HUES6 (cell line): ENCODE results near the gene FOXN3.
"Not testable (repeated sequence)": the region's sequence is repeated elsewhere in the genome, so short reads cannot be mapped to it uniquely, and the experiment has no call there.

Experiments used
- H3K27ac ChIP-seq: 2 replicates; pipeline ENCODE4 v1.7.0; 2013; ENCODE audit warnings: low read depth, mild to moderate bottlenecking, low read length, inconsistent platforms
- H3K27me3 ChIP-seq: 2 replicates; pipeline ENCODE4 v1.6.1; 2013; ENCODE audit warnings: low read length; ENCODE audit not compliant: control insufficient read depth, insufficient read depth
- H3K36me3 ChIP-seq: 2 replicates; pipeline ENCODE4 v1.6.1; 2013; ENCODE audit warnings: low read length; ENCODE audit not compliant: control insufficient read depth, insufficient read depth
- H3K4me1 ChIP-seq: 2 replicates; pipeline ENCODE4 v1.6.1; 2013; ENCODE audit warnings: low read length; ENCODE audit not compliant: control insufficient read depth, insufficient read depth
- H3K4me3 ChIP-seq: 2 replicates; pipeline ENCODE4 v1.5.1; 2013; ENCODE audit warnings: low read depth, low read length
- H3K9ac ChIP-seq: one replicate; pipeline ENCODE4 v1.6.1; 2013; ENCODE audit warnings: mild to moderate bottlenecking, low read length
- H3K9me3 ChIP-seq: 2 replicates; pipeline ENCODE4 v1.6.1; 2013; ENCODE audit warnings: low read depth, low read length; ENCODE audit not compliant: control insufficient read depth, insufficient read depth

The FOXN3 gene

GRCh38 chr14:89167705-89168104 lies 249.3 kb downstream of the FOXN3 start:
- no peaks in the 10 kb centered on the region for H3K4me1 ChIP-seq
- H3K36me3 ChIP-seq = peaks cover 20% of the 10 kb centered on the region
- no peak overlapping the region for H3K9ac ChIP-seq
- no peak overlapping the region for H3K27ac ChIP-seq
- no peaks in the 10 kb centered on the region for H3K27me3 ChIP-seq
- H3K4me3 ChIP-seq = no peak overlapping the region
- peaks cover 9% of the 10 kb centered on the region for H3K9me3 ChIP-seq

- H3K36me3 ChIP-seq = peaks cover 30% of the 10 kb centered on the region
Measured at GRCh38 chr14:89166633-89167032, 250.4 kb downstream of the FOXN3 start.

GRCh38 chr14:89165189-89166181 lies 251.5 kb downstream of the FOXN3 start:
- H3K27ac ChIP-seq = no peak overlapping the region
- H3K9ac ChIP-seq = no peak overlapping the region
- H3K27me3 ChIP-seq = no peaks in the 10 kb centered on the region

More at GRCh38 chr14:89166633-89167032, 250.4 kb downstream of the FOXN3 start:
- Histone ChIP-seq H3K4me1 (no peaks in the 10 kb centered on the region), H3K4me3 (no peak overlapping the region), H3K9ac (no peak overlapping the region), H3K27me3 (no peaks in the 10 kb centered on the region), H3K27ac (no peak overlapping the region), H3K9me3 (no peaks in the 10 kb centered on the region)

GRCh38 chr14:89164168-89165073 lies 252.6 kb downstream of the FOXN3 start:
- Histone ChIP-seq H3K4me1 (no peaks in the 10 kb centered on the region), H3K9ac (no peak overlapping the region), H3K4me3 (no peak overlapping the region), H3K9me3 (no peaks in the 10 kb centered on the region), H3K27me3 (no peaks in the 10 kb centered on the region), H3K36me3 (peaks cover 39% of the 10 kb centered on the region), H3K27ac (no peak overlapping the region)

More at GRCh38 chr14:89165189-89166181, 251.5 kb downstream of the FOXN3 start:
- Histone ChIP-seq H3K4me3 (no peak overlapping the region), H3K4me1 (no peaks in the 10 kb centered on the region), H3K36me3 (peaks cover 35% of the 10 kb centered on the region), H3K9me3 (no peaks in the 10 kb centered on the region)

DNA sequence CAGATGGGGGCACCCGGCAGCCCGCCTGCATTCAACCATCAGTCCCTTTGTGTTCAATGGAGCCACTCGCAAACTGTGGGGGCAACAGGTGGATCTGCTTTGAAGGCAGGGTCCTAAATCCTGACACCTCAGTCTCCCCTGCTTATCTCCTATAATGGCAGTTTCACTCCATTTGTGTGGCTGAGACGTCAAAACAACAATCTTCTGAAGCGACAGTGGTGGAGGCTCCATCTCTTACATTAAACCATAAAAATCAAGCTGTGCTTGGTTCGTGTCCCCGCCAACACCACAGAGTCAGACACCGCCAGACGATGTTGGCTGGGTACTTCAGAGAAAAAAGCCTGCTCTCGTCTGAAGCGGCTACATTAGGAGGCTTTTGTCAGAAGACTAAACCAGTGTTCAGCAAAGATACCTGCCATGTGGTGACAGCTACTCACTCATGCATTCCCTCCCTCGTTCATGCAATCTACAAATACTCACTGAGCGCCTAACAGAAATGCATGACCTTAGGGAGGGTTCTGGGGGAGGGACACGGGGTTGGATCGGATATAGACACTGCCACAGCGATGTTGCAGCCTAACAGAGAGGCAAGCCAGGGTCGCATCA lies 253.9 kb downstream of the FOXN3 start:
- no peak overlapping the region for H3K4me3 ChIP-seq
- H3K36me3 ChIP-seq = peaks cover 39% of the 10 kb centered on the region
- H3K9ac ChIP-seq = no peak overlapping the region
- no peak overlapping the region for H3K27ac ChIP-seq
- H3K27me3 ChIP-seq = no peaks in the 10 kb centered on the region
- no peaks in the 10 kb centered on the region for H3K9me3 ChIP-seq
- no peaks in the 10 kb centered on the region for H3K4me1 ChIP-seq

GRCh38 chr14:89162586-89162985 lies 254.4 kb downstream of the FOXN3 start:
- Histone ChIP-seq H3K36me3 (peaks cover 39% of the 10 kb centered on the region), H3K4me1 (no peaks in the 10 kb centered on the region), H3K9ac (no peak overlapping the region), H3K27ac (no peak overlapping the region), H3K27me3 (no peaks in the 10 kb centered on the region), H3K9me3 (no peaks in the 10 kb centered on the region), H3K4me3 (no peak overlapping the region)

- Histone ChIP-seq H3K27me3 (no peaks in the 10 kb centered on the region), H3K9me3 (no peaks in the 10 kb centered on the region), H3K9ac (no peak overlapping the region), H3K36me3 (peaks cover 40% of the 10 kb centered on the region), H3K4me1 (no peaks in the 10 kb centered on the region), H3K27ac (no peak overlapping the region), H3K4me3 (no peak overlapping the region)
Measured at GRCh38 chr14:89160437-89160836, 256.6 kb downstream of the FOXN3 start.

DNA sequence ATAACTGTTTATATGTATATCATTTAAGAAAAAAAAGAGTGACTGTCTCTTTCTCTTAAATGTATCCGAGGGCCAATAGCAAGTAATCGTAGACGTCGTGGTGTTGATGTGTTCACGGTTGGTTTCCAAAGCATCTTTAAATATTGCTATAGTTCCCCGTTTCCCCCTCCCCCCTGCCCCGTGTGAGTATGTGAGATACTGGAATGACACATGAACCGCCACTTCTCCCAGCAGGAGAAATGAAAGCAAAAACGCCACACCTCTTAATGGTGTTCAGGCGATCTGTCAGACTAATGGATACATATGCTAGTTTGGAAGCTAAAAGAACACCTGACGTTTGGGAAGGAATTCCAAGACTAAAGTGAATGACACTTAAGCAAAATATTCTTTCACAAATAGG lies 258.3 kb downstream of the FOXN3 start:
- H3K9ac ChIP-seq = no peak overlapping the region
- H3K27ac ChIP-seq = no peak overlapping the region

DNA sequence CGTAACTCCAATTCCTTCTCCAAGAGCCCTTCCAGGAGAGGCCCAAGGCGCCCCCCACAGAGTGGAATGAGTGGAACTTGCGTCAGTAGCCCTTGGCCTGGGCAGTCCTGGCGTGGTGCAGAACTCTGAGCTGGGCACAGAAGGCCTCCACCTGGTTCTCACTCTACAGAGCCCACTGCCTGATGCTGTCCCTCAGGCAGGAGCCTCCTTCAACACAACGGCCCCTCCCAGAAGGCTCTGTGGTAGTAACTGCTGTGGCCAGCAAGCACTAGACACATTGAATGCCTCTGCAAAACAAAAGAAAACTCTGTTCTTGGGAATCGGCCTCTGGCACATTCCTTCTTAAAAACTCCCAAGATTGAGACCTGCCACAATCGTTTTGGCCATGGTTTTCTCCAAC lies 258.9 kb downstream of the FOXN3 start:
- not testable (repeated sequence) for H3K4me3 ChIP-seq, H3K4me1 ChIP-seq, H3K9me3 ChIP-seq, H3K9ac ChIP-seq, H3K27ac ChIP-seq, H3K27me3 ChIP-seq
- peaks cover 31% of the 10 kb centered on the region for H3K36me3 ChIP-seq

More for the DNA sequence above, 258.3 kb downstream of the FOXN3 start:
- H3K9me3 ChIP-seq = no peaks in the 10 kb centered on the region
- H3K4me3 ChIP-seq = no peak overlapping the region
- H3K36me3 ChIP-seq = peaks cover 31% of the 10 kb centered on the region
- H3K4me1 ChIP-seq = no peaks in the 10 kb centered on the region
- no peaks in the 10 kb centered on the region for H3K27me3 ChIP-seq

DNA sequence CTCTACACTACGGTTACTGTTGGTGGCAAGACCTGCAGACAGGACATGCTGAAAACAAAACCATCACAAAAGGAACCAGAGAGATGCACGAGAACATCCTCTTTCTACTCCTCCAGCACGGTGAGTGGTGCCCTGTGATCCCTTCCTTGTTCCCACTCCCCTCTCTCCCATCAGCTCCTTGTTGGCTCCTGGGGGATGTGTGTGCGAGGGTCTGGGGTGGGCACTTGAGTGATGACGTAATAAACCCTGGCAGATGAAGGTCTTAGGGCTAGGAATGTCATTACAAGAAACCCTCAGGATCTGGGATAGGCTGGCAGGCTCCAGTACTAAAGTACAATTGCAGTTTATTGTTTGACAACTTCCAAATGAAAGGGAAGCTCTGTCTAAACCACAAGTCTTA lies 261.5 kb downstream of the FOXN3 start:
- no peaks in the 10 kb centered on the region for H3K4me1 ChIP-seq
- H3K27ac ChIP-seq = no peak overlapping the region
- no peaks in the 10 kb centered on the region for H3K9me3 ChIP-seq
- H3K36me3 ChIP-seq = peaks cover 12% of the 10 kb centered on the region
- no peaks in the 10 kb centered on the region for H3K27me3 ChIP-seq
- H3K9ac ChIP-seq = no peak overlapping the region
- no peak overlapping the region for H3K4me3 ChIP-seq
